Fibroblast of skin of right quadriceps (primary cell): ENCODE data around the gene SIGLEC10.

ENCODE experiments used
- DNase-seq: peaks from one replicate; pipeline ENCODE4 v3.0.0-alpha.2; 2013

SIGLEC10 gene

GRCh38 chr19:51365965-51366388, 51.5 kb downstream of the SIGLEC10 start, which contains the start of gene ETFB:
Gene ETFB (minus strand): TSS chr19:51366388. CDS start chr19:51366326, 62 bp downstream.
- DNase-seq, result no peak

GRCh38 chr19:51365211-51365964, 52.1 kb downstream of the SIGLEC10 start:
- peak; percentile 39 for DNase-seq

- no peak for DNase-seq
These were observed 53.0 kb downstream of the SIGLEC10 start for GRCh38 chr19:51364200-51365106.

DNA sequence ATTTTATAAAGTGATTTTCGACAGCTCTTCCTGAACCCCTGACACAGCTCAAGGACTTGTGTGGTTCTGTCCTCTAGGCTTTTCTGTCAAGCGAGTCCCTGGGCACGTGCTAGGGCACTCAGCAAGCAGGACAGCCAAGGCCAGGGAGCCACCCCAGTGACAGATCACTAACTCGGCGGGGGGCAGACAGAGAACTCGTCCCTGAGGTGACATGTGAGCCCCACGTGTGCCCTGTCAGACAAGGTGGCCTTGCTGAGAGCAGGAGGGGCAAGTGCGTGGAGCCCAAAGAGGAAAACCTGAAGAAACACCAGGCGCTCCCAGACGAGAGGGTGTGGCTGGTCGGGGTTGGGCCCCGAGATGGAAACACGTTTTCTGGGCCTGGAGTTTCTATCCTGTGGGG, 56.2 kb downstream of the SIGLEC10 start:
- DNase-seq, result no peak
